Measurements from ENCODE around the gene ATP6V0A4. TPM values are rescaled to one million over a fixed set of nuclear protein-coding genes. Genes with fewer than 3 reads are reported as not detected.

Gene ATP6V0A4
- total RNA-seq, 1 experiment from 2014 or later, result not detected

DNA sequence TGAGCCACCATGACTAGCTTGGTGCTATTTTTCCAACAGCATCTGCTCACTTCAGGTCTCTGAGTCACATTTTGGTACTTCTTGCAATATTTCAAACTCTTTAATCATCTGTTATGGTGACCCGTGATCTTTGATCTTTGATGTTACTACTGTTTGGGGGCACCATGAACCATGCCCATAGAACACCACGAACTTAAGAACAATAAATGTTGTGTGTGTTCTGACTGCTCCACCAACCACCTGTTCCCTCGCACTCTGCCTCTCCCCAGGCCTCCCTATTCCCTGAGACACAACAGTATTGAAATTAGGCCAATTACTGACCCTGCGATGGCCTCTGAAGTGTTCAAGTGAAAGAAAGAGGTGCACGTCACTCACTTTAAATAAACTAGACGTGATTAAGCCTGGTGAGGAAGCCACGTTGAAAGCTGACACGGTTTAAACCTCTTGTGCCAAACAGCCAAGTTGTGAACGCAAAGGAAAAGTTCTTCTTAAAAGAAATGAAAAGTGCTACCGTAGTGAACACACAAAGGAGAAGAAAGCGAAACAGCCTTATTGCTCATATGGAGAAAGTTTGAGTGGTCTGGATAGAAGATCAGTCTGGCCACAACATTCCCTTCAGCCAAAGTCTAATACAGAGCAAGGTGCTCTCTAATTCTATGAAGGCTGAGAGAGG lies 27.2 kb upstream of the ATP6V0A4 start:
- no peaks in the 10 kb centered on the region for H3K9me3 ChIP-seq (ENCODE audit: low read depth, low read length, poor library complexity, severe bottlenecking)
- no peak for DNase-seq (ENCODE audit: low spot score)
- no peak overlapping the region for H3K27ac ChIP-seq (ENCODE audit: low read depth, low read length, poor library complexity, severe bottlenecking)
- POLR2A ChIA-PET (ENCODE audit: low non-redundant PET), result no interaction called here
- H3K27me3 ChIP-seq (replicated peaks; ENCODE audit: insufficient read depth, low read depth, low read length, poor library complexity), result no peaks in the 10 kb centered on the region
- TF ChIP-seq, protein P1, sequence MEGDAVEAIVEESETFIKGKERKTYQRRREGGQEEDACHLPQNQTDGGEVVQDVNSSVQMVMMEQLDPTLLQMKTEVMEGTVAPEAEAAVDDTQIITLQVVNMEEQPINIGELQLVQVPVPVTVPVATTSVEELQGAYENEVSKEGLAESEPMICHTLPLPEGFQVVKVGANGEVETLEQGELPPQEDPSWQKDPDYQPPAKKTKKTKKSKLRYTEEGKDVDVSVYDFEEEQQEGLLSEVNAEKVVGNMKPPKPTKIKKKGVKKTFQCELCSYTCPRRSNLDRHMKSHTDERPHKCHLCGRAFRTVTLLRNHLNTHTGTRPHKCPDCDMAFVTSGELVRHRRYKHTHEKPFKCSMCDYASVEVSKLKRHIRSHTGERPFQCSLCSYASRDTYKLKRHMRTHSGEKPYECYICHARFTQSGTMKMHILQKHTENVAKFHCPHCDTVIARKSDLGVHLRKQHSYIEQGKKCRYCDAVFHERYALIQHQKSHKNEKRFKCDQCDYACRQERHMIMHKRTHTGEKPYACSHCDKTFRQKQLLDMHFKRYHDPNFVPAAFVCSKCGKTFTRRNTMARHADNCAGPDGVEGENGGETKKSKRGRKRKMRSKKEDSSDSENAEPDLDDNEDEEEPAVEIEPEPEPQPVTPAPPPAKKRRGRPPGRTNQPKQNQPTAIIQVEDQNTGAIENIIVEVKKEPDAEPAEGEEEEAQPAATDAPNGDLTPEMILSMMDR (conservative IDR thresholded peaks at IDR 0.05; ENCODE audit: low read depth, low read length), result no peak
- no peak for TF ChIP-seq EZH2 (IDR thresholded peaks at IDR 0.05; ENCODE audit: borderline replicate concordance, low read depth, low read length, poor library complexity, severe bottlenecking)
- H3K4me3 ChIP-seq (ENCODE audit: low read depth, low read length, poor library complexity, severe bottlenecking), result no peak overlapping the region
- BruUV-seq (replicated peaks), result no TSS peak
- CTCF ChIA-PET, result no interaction called here
- no peaks in the 10 kb centered on the region for H3K4me1 ChIP-seq (ENCODE audit: insufficient read depth, low read length, poor library complexity, severe bottlenecking)
- intact Hi-C loops (cut with micrococcal nuclease; ENCODE audit: unreplicated experiment), result no loop called here
- no peaks in the 10 kb centered on the region for H3K36me3 ChIP-seq (ENCODE audit: insufficient read depth, low read length, poor library complexity, severe bottlenecking)

DNA sequence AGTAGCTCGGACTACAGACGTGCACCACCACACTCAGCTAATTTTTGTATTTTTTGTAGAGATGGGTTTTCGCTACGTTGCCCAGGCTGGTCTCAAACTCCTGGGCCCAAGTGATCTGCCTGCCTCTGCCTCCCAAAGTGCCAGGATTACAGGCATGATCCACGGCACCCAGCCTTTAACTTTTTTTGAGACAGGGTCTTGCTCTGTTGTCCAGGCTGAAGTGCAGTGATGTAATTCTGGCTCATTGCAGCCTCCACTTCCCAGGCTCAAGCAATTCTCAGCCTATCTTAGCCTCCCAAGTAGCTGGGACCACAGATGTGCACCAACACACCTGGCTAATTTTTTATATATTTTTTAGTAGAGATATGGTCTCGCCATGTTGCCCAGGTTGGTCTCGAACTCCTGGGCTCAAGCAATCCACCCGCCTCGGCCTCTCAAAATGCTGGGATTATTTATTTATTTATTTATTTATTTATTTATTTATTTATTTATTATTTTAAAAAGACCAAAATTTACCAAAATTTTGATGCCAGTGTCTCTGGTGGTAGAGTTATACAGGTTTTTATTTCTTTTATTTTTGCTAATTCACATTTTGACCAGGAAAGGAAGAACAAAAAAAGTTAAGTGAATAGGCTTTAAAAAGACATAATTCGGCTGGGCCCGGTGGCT lies 25.0 kb upstream of the ATP6V0A4 start:
- DNase-seq (ENCODE audit: low spot score), result no peak
- no peaks in the 10 kb centered on the region for H3K36me3 ChIP-seq (ENCODE audit: insufficient read depth, low read length, poor library complexity, severe bottlenecking)
- no peak overlapping the region for H3K4me3 ChIP-seq (ENCODE audit: low read depth, low read length, poor library complexity, severe bottlenecking)
- no peaks in the 10 kb centered on the region for H3K4me1 ChIP-seq (ENCODE audit: insufficient read depth, low read length, poor library complexity, severe bottlenecking)
- ChIA-PET POLR2A (ENCODE audit: low non-redundant PET) (no interaction called here), CTCF (no interaction called here)
- BruUV-seq (replicated peaks), result no TSS peak
- H3K27ac ChIP-seq (ENCODE audit: low read depth, low read length, poor library complexity, severe bottlenecking), result no peak overlapping the region
- TF ChIP-seq, protein P1 (conservative IDR thresholded peaks at IDR 0.05; ENCODE audit: low read depth, low read length), result no peak
- no peak for TF ChIP-seq EZH2 (IDR thresholded peaks at IDR 0.05; ENCODE audit: borderline replicate concordance, low read depth, low read length, poor library complexity, severe bottlenecking)
- no peaks in the 10 kb centered on the region for H3K27me3 ChIP-seq (replicated peaks; ENCODE audit: insufficient read depth, low read depth, low read length, poor library complexity)
- intact Hi-C loops (cut with micrococcal nuclease; ENCODE audit: unreplicated experiment), result no loop called here
- no peaks in the 10 kb centered on the region for H3K9me3 ChIP-seq (ENCODE audit: low read depth, low read length, poor library complexity, severe bottlenecking)

DNA sequence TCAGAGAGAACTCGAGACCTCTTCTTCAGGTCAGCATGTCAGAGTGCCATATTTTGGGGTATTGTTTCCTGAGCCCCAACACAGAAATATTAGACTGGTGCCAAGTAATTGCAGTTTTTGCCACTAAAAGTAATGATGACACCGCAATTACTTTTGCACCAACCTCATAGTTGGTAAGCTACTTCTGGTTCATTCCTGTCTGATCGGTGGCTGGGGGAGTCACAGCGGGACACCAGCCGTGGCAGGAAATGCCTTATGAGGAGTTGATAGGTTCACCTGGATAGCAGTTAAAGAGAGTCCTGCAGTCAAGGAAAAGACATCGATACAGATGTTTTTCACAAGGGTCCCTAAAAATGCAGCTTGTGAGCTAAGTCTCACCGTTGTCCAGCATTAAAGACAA lies 23.9 kb upstream of the ATP6V0A4 start:
- CTCF ChIA-PET, result no interaction called here
- intact Hi-C loops (cut with micrococcal nuclease; ENCODE audit: unreplicated experiment), result no loop called here
- Histone ChIP-seq H3K9me3 (ENCODE audit: low read depth, low read length, poor library complexity, severe bottlenecking) (no peaks in the 10 kb centered on the region), H3K4me3 (ENCODE audit: low read depth, low read length, poor library complexity, severe bottlenecking) (no peak overlapping the region), H3K27ac (ENCODE audit: low read depth, low read length, poor library complexity, severe bottlenecking) (no peak overlapping the region), H3K36me3 (ENCODE audit: insufficient read depth, low read length, poor library complexity, severe bottlenecking) (no peaks in the 10 kb centered on the region), H3K4me1 (ENCODE audit: insufficient read depth, low read length, poor library complexity, severe bottlenecking) (no peaks in the 10 kb centered on the region), H3K27me3 (replicated peaks; ENCODE audit: insufficient read depth, low read depth, low read length, poor library complexity) (no peaks in the 10 kb centered on the region)
- TF ChIP-seq EZH2 (IDR thresholded peaks at IDR 0.05; ENCODE audit: borderline replicate concordance, low read depth, low read length, poor library complexity, severe bottlenecking), result no peak
- TF ChIP-seq, protein P1 (conservative IDR thresholded peaks at IDR 0.05; ENCODE audit: low read depth, low read length), result no peak
- BruUV-seq (replicated peaks), result no TSS peak
- POLR2A ChIA-PET (ENCODE audit: low non-redundant PET), result no interaction called here
- DNase-seq (ENCODE audit: low spot score), result no peak

Data from A673 (cell line).